Right lobe of liver (tissue), 6 donors: ENCODE data around the gene ELMOD3. TPM values are rescaled to one million over a fixed set of nuclear protein-coding genes. Genes with fewer than 3 reads are reported as not detected.
A peak's percentile ranks its signal among the peaks of the same experiment; 100 is the strongest.
"Not testable (repeated sequence)": the region's sequence is repeated elsewhere in the genome, so short reads cannot be mapped to it uniquely, and the experiment has no call there.

Experiments
- ATAC-seq, 4 donors: fragments of 200-7000 bp; cut with Tn5 transposase; one replicate each; pipeline ENCODE4 v1.9.1; 2020; ENCODE audit warnings: mild to moderate bottlenecking in 4 of 4, moderate library complexity in 4 of 4
- DNase-seq, 3 donors: peaks; one replicate each; pipeline ENCODE4 v3.0.0-alpha.2; 2020
- H3K27ac ChIP-seq, 3 donors: fragments of 200-600 bp; one replicate each; pipeline ENCODE4 v1.8.0; 2022
- H3K27me3 ChIP-seq, 2 donors: fragments of 200-600 bp; one replicate each; pipeline ENCODE4 v1.8.0; 2022
- H3K36me3 ChIP-seq, 4 donors: fragments of 200-600 bp; sonication (generic) in 1 of 4; one replicate each; pipeline versions ENCODE4 v1.5.1 to v1.8.0; 2017 to 2022; ENCODE audit warnings: control low read depth in 1 of 4
- H3K4me1 ChIP-seq, 4 donors: fragments of 200-600 bp; sonication (generic) in 1 of 4; one replicate each; pipeline versions ENCODE4 v1.5.1 to v1.8.0; 2017 to 2022; ENCODE audit warnings: control low read depth in 1 of 4
- H3K4me3 ChIP-seq, 3 donors: fragments of 200-600 bp; one replicate each; pipeline ENCODE4 v1.8.0; 2022
- H3K9me3 ChIP-seq, 4 donors: fragments of 200-600 bp; sonication (generic) in 1 of 4; one replicate each; pipeline versions ENCODE4 v1.5.1 to v1.8.0; 2017 to 2022; ENCODE audit warnings: control low read depth in 1 of 4
- POLR2A ChIP-seq: fragments of 450-650 bp; IDR thresholded peaks from one replicate; pipeline ENCODE4 v1.6.1; 2017; ENCODE audit warnings: antibody characterized with exemption, mild to moderate bottlenecking
- whole genome bisulfite sequencing: methylation state at CpG from one replicate; pipeline ENCODE4 v1.1.6; 2018; ENCODE audit warnings: low coverage, low lambda C conversion rate; ENCODE audit not compliant: insufficient coverage; ENCODE audit errors: missing lambda C conversion rate; 5-methylcytosine and 5-hydroxymethylcytosine counted together
- intact Hi-C, 2 donors: fragments of 100-400 bp; cut with DNase I; formaldehyde crosslinking; loops; one replicate each; pipeline versions ENCODE4 v1.11.2 to v1.14.1; 2022
- total RNA-seq, 6 experiments: library from RNA; depleted of rRNA in 2 of 6; stranded (reverse); fragments of >200 nt in 2 of 6; fragmentation: NEBNext Ultra II Directional in 3 of 6; extraction: Animal tissue kit (Norgen Biotek cat#: 25700) in 3 of 6; gene quantifications; one replicate each; pipeline versions ENCODE4 v1.1.0 to v1.2.4, GENCODE V29; 2016 to 2023
- TF ChIP-seq, protein P1 (sequence below), 4 donors: fragments of 200-600 bp in 3 of 4; fragments of 450-650 bp in 1 of 4; IDR thresholded peaks; one replicate each; pipeline versions ENCODE4 v1.5.1 to v1.8.0; 2016 to 2022; ENCODE audit warnings: antibody characterized with exemption in 4 of 4, mild to moderate bottlenecking in 2 of 4
- donor health status: DM: no; HTN: yes; CAD: no.
- donor health status: DM: no; HTN: no; CAD: no.
- donor health status: DM: no; HTN: no; CAD: no.
- donor health status: DM: no; HTN: yes; CAD: no.
- donor health status: DM: no; HTN: yes; CAD: no.

The ELMOD3 gene
- total RNA-seq, 6 experiments from 2014 or later, result 7.4 to 12.8 (median 9.5) TPM

GRCh38 chr2:85330839-85331636, 23.5 kb upstream of the ELMOD3 start:
- no peak for ATAC-seq
- no peak for DNase-seq

GRCh38 chr2:85333877-85334276, 20.7 kb upstream of the ELMOD3 start:
- H3K4me3 ChIP-seq, DNase-seq, intact Hi-C loops, H3K4me1 ChIP-seq, H3K27ac ChIP-seq, ATAC-seq, H3K36me3 ChIP-seq, H3K9me3 ChIP-seq, H3K27me3 ChIP-seq: not testable (repeated sequence)
- no CpG with 5 or more reads among the region's 4 CpGs for WGBS

More at GRCh38 chr2:85330839-85331636, 23.5 kb upstream of the ELMOD3 start:
- H3K27me3 ChIP-seq, result no peaks in the 10 kb centered on the region
- intact Hi-C loops, result no loop called here
- TF ChIP-seq, protein P1, sequence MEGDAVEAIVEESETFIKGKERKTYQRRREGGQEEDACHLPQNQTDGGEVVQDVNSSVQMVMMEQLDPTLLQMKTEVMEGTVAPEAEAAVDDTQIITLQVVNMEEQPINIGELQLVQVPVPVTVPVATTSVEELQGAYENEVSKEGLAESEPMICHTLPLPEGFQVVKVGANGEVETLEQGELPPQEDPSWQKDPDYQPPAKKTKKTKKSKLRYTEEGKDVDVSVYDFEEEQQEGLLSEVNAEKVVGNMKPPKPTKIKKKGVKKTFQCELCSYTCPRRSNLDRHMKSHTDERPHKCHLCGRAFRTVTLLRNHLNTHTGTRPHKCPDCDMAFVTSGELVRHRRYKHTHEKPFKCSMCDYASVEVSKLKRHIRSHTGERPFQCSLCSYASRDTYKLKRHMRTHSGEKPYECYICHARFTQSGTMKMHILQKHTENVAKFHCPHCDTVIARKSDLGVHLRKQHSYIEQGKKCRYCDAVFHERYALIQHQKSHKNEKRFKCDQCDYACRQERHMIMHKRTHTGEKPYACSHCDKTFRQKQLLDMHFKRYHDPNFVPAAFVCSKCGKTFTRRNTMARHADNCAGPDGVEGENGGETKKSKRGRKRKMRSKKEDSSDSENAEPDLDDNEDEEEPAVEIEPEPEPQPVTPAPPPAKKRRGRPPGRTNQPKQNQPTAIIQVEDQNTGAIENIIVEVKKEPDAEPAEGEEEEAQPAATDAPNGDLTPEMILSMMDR (IDR thresholded peaks at IDR 0.05), result no peak
- TF ChIP-seq POLR2A, result no peak
- no peaks in the 10 kb centered on the region for H3K9me3 ChIP-seq
- no peaks in the 10 kb centered on the region for H3K36me3 ChIP-seq
- H3K4me1 ChIP-seq, result no peaks in the 10 kb centered on the region
- H3K27ac ChIP-seq, result no peak overlapping the region
- no peak overlapping the region for H3K4me3 ChIP-seq
- WGBS, result 79% methylated on average over 12 of the region's 13 CpGs

- Histone ChIP-seq H3K27me3 (no peaks in the 10 kb centered on the region), H3K27ac (no peak overlapping the region), H3K9me3 (no peaks in the 10 kb centered on the region), H3K36me3 (no peaks in the 10 kb centered on the region), H3K4me3 (no peak overlapping the region), H3K4me1 (peaks cover 0 to 2% (median 0%) of the 10 kb centered on the region in 4 donors)
- DNase-seq (no peak), ATAC-seq (no peak)
- no peak for TF ChIP-seq POLR2A
- TF ChIP-seq, protein P1 (IDR thresholded peaks at IDR 0.05), result no peak
- intact Hi-C loops, result no loop called here
- WGBS, result 87% methylated on average over 2 of the region's 2 CpGs
Observed at GRCh38 chr2:85334928-85335327, 19.6 kb upstream of the ELMOD3 start.

DNA sequence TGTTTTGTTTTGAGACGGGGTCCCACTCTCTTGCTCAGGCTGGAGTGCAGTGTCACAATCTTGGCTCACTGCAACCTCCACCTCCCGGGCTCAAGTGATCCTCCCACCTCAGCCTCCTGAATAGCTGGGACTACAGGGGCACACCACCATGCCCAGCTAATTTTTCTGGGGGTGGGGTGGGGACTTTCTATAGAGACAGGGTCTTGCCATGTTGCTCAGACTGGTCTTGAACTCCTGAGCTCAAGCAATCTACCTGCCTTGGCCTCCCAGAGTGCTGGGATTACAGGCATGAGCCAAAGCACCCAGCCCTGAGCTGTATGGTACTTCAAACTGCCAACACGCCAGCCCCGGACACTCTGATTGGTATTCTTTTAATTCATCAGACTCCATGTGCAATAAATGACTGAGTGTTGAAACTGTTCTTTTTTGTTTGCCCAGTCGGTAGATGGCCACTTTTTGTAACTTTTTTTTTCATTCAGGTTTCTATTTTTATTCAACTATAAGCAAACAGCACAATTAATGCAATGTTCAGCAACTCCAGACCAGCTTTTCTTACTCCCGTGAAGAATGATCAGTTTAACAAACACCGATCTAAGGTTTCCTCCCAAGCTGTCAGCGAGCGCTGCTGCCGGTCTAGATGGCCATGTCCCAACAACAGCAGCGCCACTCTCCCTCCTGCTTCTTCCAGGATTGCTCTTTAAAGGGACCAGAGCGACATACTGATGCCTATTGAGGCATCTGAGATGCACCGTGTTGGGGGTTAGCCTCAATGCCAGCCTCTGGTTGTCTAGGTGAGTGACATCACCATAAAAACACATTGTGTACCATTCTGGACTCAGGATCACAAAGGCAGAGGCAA, 14.3 kb upstream of the ELMOD3 start:
- Histone ChIP-seq H3K27me3 (no peaks in the 10 kb centered on the region), H3K4me3 (no peak overlapping the region), H3K36me3 (peaks cover 0 to 9% (median 2%) of the 10 kb centered on the region in 4 donors), H3K27ac (no peak overlapping the region), H3K9me3 (no peaks in the 10 kb centered on the region), H3K4me1 (peaks cover 0 to 12% (median 0%) of the 10 kb centered on the region in 4 donors)
- DNase-seq (no peak), ATAC-seq (peak; percentile 71 to 93 (median 77))
- intact Hi-C loops, result no loop called here
- peak; percentile 23 for TF ChIP-seq POLR2A
- TF ChIP-seq, protein P1 (IDR thresholded peaks at IDR 0.05), result no peak
- WGBS, result 26% methylated on average over 13 of the region's 13 CpGs
